Measurements from ENCODE around the gene LSMEM2. TPM values are rescaled to one million over a fixed set of nuclear protein-coding genes. Genes with fewer than 3 reads are reported as not detected.
A peak's percentile ranks its signal among the peaks of the same experiment; 100 is the strongest.

The LSMEM2 gene
- total RNA-seq, 4 donors from 2014 or later: 0.41 to 0.98 (median 0.49) TPM; not detected in 1

DNA sequence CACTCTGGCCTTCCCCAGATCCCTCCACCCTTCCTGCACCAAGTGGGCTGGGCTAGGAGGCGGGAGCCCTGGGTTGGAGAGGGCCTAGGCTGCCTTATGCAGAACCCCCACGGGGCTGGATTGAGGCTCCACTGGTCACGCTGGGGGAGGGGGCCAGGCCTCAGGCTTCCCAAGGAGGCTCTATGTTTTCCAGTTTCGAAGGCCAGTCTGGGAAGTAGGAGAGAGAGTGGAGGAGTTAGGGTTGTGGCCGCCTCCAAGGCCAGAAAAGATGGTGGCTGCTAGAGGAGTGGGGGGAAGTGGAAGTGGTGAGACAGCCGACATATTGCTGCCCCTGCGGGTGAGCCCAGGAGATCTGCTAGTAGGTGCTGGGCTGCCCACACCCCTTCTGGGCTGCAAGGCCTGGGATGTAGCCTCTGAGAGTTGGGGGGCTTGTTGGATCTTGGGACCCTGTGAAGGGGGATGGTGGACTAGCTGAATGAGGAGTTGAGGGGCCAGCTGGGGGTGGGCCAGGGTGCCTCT, 41.7 kb upstream of the LSMEM2 start:
- Histone ChIP-seq H3K36me3 (no peaks in the 10 kb centered on the region), H3K4me3 (peak overlapping the region; percentile 58 to 82 (median 70)), H3K4me1 (peaks cover 50 to 59% of the 10 kb centered on the region in 2 donors), H3K9me3 (no peaks in the 10 kb centered on the region), H3K27ac (peak overlapping the region; percentile 87 to 96 (median 87)), H3K27me3 (no peaks in the 10 kb centered on the region)
- DNase-seq (no peak), ATAC-seq (no peak)
- intact Hi-C loops (cut with DNase I; ENCODE audit: low total_unique reads) (no loop called here), in situ Hi-C loops (cut with MboI; ENCODE audit: low sequenced_read_pairs in 4 of 4) (no loop called here)
- TF ChIP-seq, protein P1, sequence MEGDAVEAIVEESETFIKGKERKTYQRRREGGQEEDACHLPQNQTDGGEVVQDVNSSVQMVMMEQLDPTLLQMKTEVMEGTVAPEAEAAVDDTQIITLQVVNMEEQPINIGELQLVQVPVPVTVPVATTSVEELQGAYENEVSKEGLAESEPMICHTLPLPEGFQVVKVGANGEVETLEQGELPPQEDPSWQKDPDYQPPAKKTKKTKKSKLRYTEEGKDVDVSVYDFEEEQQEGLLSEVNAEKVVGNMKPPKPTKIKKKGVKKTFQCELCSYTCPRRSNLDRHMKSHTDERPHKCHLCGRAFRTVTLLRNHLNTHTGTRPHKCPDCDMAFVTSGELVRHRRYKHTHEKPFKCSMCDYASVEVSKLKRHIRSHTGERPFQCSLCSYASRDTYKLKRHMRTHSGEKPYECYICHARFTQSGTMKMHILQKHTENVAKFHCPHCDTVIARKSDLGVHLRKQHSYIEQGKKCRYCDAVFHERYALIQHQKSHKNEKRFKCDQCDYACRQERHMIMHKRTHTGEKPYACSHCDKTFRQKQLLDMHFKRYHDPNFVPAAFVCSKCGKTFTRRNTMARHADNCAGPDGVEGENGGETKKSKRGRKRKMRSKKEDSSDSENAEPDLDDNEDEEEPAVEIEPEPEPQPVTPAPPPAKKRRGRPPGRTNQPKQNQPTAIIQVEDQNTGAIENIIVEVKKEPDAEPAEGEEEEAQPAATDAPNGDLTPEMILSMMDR (IDR thresholded peaks at IDR 0.05 in 4 of 5, conservative IDR thresholded peaks at IDR 0.05 in 1 of 5): no peak
- no peak for TF ChIP-seq POLR2A (IDR thresholded peaks at IDR 0.05)

DNA sequence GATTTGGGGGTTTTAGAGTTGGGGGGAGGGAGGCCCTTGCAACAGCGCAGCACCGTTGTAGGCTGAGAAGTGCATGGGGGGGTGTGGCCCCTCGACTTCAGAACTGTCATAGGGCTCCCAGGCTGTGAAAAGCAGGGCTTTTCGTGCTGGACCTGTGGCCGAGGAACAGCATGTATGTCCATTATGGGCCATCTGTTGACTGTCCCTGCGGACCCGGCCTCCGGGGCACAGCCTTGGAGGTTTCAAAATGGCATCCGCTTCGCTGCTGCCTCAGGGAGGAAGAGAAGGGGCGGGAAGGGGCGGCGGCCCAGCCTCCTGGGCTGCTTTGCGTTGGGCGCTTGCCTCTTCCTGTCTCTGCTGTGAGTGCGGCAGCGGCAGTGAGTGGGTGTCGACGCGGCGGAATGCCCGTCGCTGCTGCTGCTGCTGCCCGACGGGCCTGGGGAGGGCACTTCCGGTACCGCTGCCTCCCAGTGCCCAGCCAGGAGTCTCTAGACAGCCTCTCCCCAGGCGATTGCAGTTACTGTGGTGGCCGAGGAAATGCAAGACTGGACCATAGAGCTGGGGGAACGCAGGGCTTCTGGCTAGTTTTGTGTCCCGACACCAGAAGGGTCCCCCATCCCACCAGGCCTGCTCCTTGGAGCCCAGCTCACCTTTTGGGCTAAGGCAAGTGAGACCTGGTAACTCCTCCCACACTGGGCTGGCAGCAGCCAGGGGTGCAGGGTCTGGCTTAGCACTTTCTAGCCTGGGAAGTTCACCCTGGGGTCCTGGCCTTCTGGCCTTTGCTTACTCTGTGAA, 40.9 kb upstream of the LSMEM2 start:
- TF ChIP-seq POLR2A (IDR thresholded peaks at IDR 0.05): peak; percentile 39 to 63
- TF ChIP-seq, protein P1 (IDR thresholded peaks at IDR 0.05 in 4 of 5, conservative IDR thresholded peaks at IDR 0.05 in 1 of 5): no peak
- Histone ChIP-seq H3K4me1 (peaks cover 57 to 65% of the 10 kb centered on the region in 2 donors), H3K36me3 (no peaks in the 10 kb centered on the region), H3K27me3 (no peaks in the 10 kb centered on the region), H3K4me3 (peak overlapping the region; percentile 58 to 82 (median 70)), H3K9me3 (no peaks in the 10 kb centered on the region), H3K27ac (peak overlapping the region; percentile 87 to 96 (median 87))
- ATAC-seq: no peak
- intact Hi-C loops (cut with DNase I; ENCODE audit: low total_unique reads): loop anchor here (1.0 kb wide), 1 partner anchor 11 kb away; no protein-coding TSS in a partner anchor
- peak; percentile 59 to 64 for DNase-seq
- in situ Hi-C loops (cut with MboI; ENCODE audit: low sequenced_read_pairs in 4 of 4): no loop called here

DNA sequence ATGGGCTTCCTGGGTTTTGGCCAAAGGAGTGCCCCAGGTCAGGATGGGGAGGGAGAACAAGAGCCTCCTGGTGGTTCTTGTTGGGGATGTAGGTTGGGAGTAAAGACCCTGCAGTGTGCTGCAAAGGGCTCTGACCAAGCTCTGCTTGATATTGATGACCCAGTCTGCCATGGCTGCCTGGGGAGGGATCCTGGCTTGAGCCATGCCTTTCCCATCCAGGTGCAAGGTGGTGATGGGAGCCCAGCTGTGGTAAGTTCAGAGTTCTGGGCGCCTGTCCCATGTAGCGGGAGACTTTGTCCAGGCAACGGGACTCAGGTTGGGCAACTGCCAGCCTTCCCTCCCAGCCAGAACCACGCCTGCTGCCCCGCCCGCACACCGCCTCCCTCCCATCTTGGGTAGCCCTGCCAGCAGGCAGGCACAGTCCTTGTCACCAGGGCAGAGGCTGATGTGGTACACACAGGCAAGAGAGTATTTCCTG, 40.3 kb upstream of the LSMEM2 start:
- DNase-seq (peak; percentile 91 to 93), ATAC-seq (peak; percentile 46 to 54)
- Histone ChIP-seq H3K4me3 (peak overlapping the region; percentile 58 to 82 (median 70)), H3K36me3 (no peaks in the 10 kb centered on the region), H3K27me3 (no peaks in the 10 kb centered on the region), H3K9me3 (no peaks in the 10 kb centered on the region), H3K4me1 (peaks cover 57 to 70% of the 10 kb centered on the region in 2 donors), H3K27ac (peak overlapping the region; percentile 87 to 96 (median 87))
- TF ChIP-seq POLR2A (IDR thresholded peaks at IDR 0.05): no peak
- TF ChIP-seq, protein P1 (IDR thresholded peaks at IDR 0.05 in 4 of 5, conservative IDR thresholded peaks at IDR 0.05 in 1 of 5): no peak
- intact Hi-C loops (cut with DNase I; ENCODE audit: low total_unique reads): loop anchor here (1.0 kb wide), 1 partner anchor 11 kb away; no protein-coding TSS in a partner anchor
- in situ Hi-C loops (cut with MboI; ENCODE audit: low sequenced_read_pairs in 4 of 4): no loop called here

DNA sequence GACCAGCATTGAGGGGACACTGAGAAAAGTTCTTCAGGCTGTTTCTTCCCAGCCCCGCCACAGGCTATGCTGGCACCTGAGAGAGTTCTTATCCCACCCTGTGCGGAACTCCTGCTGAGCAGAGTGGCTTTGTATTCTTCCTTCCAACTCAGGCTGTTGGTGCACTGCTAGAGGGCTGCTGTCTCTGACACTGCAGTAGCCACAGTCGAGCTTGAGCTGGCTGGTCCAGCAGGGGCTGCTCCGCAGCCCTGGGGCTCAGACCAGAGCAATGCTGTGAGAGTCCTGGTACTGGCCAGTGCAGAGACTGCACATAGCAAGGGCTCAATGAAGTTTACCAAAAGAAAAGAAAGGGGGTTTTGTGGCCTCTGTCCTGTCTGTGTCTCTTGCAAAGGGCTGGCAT, 39.2 kb upstream of the LSMEM2 start:
- in situ Hi-C loops (cut with MboI; ENCODE audit: low sequenced_read_pairs in 4 of 4) (no loop called here), intact Hi-C loops (cut with DNase I; ENCODE audit: low total_unique reads) (no loop called here)
- peaks cover 56 to 79% of the 10 kb centered on the region in 2 donors for H3K4me1 ChIP-seq
- TF ChIP-seq, protein P1 (IDR thresholded peaks at IDR 0.05 in 4 of 5, conservative IDR thresholded peaks at IDR 0.05 in 1 of 5): no peak
- no peak for TF ChIP-seq POLR2A (IDR thresholded peaks at IDR 0.05)
- H3K4me3 ChIP-seq: no peak overlapping the region
- no peaks in the 10 kb centered on the region for H3K9me3 ChIP-seq
- H3K27ac ChIP-seq: peak overlapping the region; percentile 87 to 96 (median 87)
- H3K27me3 ChIP-seq: no peaks in the 10 kb centered on the region
- no peaks in the 10 kb centered on the region for H3K36me3 ChIP-seq
- DNase-seq: no peak
- no peak for ATAC-seq

All from gastrocnemius medialis (tissue), 4 donors.